IPS-18a (cell line): ENCODE results near the gene ZNF862.

Source experiments
- H3K27ac ChIP-seq: one replicate; pipeline ENCODE4 v1.5.1; 2013; ENCODE audit warnings: low read length
- H3K27me3 ChIP-seq: one replicate; pipeline ENCODE4 v1.6.1; 2013; ENCODE audit warnings: mild to moderate bottlenecking, low read length; ENCODE audit not compliant: control insufficient read depth, insufficient read depth
- H3K36me3 ChIP-seq: one replicate; pipeline ENCODE4 v1.6.1; 2013; ENCODE audit warnings: low read depth, low read length; ENCODE audit not compliant: control insufficient read depth
- H3K4me1 ChIP-seq: one replicate; pipeline ENCODE4 v1.6.1; 2013; ENCODE audit warnings: low read depth, low read length; ENCODE audit not compliant: control insufficient read depth
- H3K4me3 ChIP-seq: one replicate; pipeline ENCODE4 v1.5.1; 2013; ENCODE audit warnings: low read length
- H3K9ac ChIP-seq: one replicate; pipeline ENCODE4 v1.6.1; 2013; ENCODE audit warnings: mild to moderate bottlenecking, low read length, moderate library complexity
- H3K9me3 ChIP-seq: one replicate; pipeline ENCODE4 v1.6.1; 2013; ENCODE audit warnings: low read depth, low read length; ENCODE audit not compliant: control insufficient read depth

Gene ZNF862

DNA sequence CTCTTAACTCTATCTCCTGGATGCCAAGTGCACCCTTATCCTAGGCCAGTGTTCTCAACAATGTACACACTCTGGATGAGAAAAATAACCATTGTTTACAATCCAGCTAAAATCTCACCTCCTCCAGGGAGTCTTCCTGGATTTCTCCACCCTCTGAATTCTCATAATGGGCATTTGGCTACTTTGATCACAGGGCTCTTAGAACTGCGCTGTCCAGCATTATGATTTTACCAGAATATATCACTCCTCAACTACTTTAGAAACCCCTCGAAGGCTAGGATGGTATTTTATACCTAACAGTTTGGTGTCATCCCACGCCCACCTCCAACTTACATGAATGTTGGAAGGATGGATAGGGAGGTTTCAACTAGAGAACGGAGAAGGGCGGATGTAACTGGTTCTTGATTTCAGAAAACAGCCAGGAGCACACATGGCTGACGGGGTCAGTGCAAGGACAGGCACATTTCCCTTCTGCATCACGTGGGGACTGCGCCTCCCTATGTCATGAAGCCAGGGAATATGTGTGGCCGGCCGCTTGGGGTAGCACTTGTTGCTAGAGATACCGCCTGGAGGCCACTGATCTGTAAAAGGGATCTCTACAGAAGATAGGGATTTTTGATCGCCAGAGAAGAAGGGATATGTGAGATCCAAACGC lies 34.4 kb downstream of the ZNF862 start:
- no peak overlapping the region for H3K27ac ChIP-seq
- peaks cover 8% of the 10 kb centered on the region for H3K4me1 ChIP-seq
- H3K9ac ChIP-seq: peak overlapping the region; percentile 30
- peaks cover 30% of the 10 kb centered on the region for H3K27me3 ChIP-seq
- peak overlapping the region; percentile 69 for H3K4me3 ChIP-seq
- H3K36me3 ChIP-seq: no peaks in the 10 kb centered on the region
- no peaks in the 10 kb centered on the region for H3K9me3 ChIP-seq

GRCh38 chr7:149873074-149873969 lies 35.1 kb downstream of the ZNF862 start, which contains the start of gene ATP6V0E2:
Gene ATP6V0E2, plus strand, starts transcription at chr7:149873969. Its CDS starts 97 bp downstream, at chr7:149874066.
- H3K27ac ChIP-seq: no peak within 1 kb of the TSS
- peak within 1 kb of the TSS; percentile 69 for H3K4me3 ChIP-seq
- no peaks in the 10 kb centered on the region for H3K36me3 ChIP-seq
- H3K9ac ChIP-seq: peak within 1 kb of the TSS; percentile 30
- peaks cover 8% of the 10 kb centered on the region for H3K4me1 ChIP-seq
- H3K27me3 ChIP-seq: peaks cover 30% of the 10 kb centered on the region
- no peaks in the 10 kb centered on the region for H3K9me3 ChIP-seq

GRCh38 chr7:149873970-149874643 lies 35.9 kb downstream of the ZNF862 start:
- Histone ChIP-seq H3K9ac (no peak overlapping the region), H3K27ac (no peak overlapping the region), H3K9me3 (no peaks in the 10 kb centered on the region), H3K4me1 (peaks cover 8% of the 10 kb centered on the region), H3K36me3 (no peaks in the 10 kb centered on the region), H3K27me3 (peaks cover 30% of the 10 kb centered on the region), H3K4me3 (peak overlapping the region; percentile 69)

DNA sequence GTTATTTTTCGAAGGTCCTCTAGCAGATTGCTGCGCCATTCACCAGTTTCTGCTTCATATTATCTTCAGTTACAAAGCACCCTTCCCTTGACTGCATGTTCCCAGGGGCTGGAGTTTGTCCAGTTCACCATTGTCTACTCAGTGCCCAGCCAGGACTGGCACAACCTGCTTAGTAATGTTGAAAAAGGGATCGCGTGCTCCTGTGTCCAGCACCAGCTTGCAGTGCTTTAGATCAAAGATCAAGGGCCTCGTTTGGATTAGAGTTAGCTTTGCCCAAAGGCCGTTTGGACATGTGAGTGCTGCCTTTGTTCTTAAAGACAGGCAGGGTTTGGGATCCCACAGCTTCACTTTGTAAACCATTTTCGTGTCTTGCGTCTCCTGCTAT lies 36.5 kb downstream of the ZNF862 start:
- Histone ChIP-seq H3K27me3 (peaks cover 30% of the 10 kb centered on the region), H3K36me3 (no peaks in the 10 kb centered on the region), H3K4me1 (peaks cover 8% of the 10 kb centered on the region), H3K9ac (no peak overlapping the region), H3K9me3 (no peaks in the 10 kb centered on the region), H3K27ac (no peak overlapping the region), H3K4me3 (peak overlapping the region; percentile 69)

DNA sequence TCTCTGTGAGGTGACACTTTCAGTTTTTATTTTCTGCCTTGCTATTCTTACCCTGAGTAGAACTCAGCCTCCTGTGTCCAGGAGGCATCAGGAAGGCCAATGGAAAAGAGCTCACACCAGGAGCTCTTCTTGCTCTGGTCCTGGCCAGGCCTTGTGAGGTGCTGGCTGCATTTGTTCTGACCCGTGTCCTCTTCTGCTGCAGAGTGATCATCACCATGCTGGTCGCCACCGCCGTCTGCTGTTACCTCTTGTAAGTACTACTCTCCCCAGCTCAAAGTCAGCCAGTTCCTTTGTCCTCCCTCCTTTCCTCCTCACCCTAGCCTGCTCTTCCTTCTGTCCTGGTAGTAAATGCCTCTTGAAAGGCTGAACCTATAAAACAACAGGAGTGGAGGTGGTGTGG lies 37.2 kb downstream of the ZNF862 start:
- Histone ChIP-seq H3K27ac (no peak overlapping the region), H3K9ac (no peak overlapping the region), H3K9me3 (no peaks in the 10 kb centered on the region), H3K36me3 (no peaks in the 10 kb centered on the region), H3K4me3 (no peak overlapping the region), H3K4me1 (peaks cover 8% of the 10 kb centered on the region), H3K27me3 (peaks cover 30% of the 10 kb centered on the region)

DNA sequence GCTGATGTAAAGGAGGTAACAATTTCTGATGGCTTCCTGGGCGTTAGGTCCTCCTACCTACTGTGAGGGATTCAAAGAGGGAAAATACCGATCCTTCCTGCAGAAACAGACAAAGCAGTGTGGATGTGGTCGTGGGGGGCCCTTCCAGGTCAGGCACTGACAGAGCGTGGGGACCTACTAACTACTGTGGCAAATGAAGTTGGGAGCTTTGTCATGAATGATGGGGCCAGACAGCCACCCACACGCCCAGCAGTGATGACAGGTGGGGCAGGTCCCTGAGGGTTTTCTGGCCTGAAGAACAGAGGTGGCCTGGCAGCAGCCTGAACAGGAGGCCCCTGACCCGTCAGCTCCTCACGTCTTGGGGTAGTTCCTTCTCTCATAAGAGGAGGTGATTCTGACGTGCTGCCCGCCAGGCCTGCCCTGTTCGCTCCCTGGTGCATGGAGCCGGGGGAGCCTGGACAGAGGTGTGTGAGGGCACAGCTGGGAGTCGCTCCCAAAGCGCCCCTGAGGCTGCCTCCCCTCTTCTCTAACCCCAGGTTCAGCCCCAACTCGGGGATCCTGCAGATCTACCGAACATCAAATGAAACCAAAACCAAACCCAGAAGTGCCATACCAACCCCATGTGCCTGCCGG lies 39.8 kb downstream of the ZNF862 start:
- no peak overlapping the region for H3K27ac ChIP-seq
- H3K27me3 ChIP-seq: peaks cover 19% of the 10 kb centered on the region
- H3K36me3 ChIP-seq: no peaks in the 10 kb centered on the region
- H3K4me3 ChIP-seq: no peak overlapping the region
- H3K4me1 ChIP-seq: peaks cover 6% of the 10 kb centered on the region
- H3K9me3 ChIP-seq: no peaks in the 10 kb centered on the region
- no peak overlapping the region for H3K9ac ChIP-seq

- Histone ChIP-seq H3K9me3 (no peaks in the 10 kb centered on the region), H3K9ac (no peak overlapping the region), H3K27me3 (peaks cover 18% of the 10 kb centered on the region), H3K36me3 (no peaks in the 10 kb centered on the region), H3K4me3 (no peak overlapping the region), H3K4me1 (peaks cover 5% of the 10 kb centered on the region), H3K27ac (no peak overlapping the region)
Observed at GRCh38 chr7:149878523-149878921, 40.3 kb downstream of the ZNF862 start.

GRCh38 chr7:149879271-149879743 lies 41.1 kb downstream of the ZNF862 start:
- H3K36me3 ChIP-seq: no peaks in the 10 kb centered on the region

DNA sequence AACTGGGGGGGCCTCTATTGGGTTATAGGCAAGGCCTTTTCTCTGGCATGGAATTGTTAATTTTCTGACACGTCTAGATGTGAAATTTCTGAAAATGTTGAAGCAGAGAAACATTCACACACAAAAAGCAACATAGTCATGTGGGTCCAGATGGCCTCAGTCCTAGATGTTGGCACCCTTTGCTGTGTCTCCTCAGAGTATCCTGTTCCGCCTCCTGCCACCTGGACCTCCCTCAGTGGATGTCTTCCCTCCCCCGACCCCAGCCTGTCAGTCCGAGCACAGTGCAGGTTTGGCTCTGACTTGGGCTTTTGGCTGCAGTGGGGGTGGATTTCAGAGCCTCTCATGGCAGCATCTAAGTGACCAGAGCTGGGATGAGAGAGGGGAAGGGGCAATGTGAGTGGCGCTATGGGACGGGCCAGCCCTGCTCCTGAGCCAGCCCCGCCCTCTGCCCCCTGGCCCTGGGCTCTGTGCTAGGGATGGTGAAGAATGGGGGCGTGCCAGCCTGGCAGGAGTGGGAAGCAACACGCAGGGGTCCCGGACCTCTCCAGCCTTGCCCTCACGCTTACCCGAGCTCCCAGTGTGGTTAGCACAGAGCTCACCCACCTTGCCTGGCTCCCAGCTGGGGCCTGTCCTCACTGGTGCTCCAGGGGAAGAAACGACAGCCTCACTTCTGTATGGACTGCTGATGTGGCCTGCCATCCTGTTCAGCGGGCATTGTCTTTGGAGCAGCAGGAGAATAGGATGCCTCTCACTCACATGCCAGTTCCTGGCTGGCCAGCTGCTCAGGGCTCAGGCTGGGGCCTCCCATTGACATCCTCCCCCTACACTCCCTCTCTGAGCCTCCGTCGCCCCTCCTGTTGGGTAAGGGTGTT lies 41.8 kb downstream of the ZNF862 start:
- H3K36me3 ChIP-seq: no peaks in the 10 kb centered on the region
- peaks cover 11% of the 10 kb centered on the region for H3K27me3 ChIP-seq
- no peak overlapping the region for H3K27ac ChIP-seq
- no peaks in the 10 kb centered on the region for H3K9me3 ChIP-seq
- H3K9ac ChIP-seq: no peak overlapping the region
- H3K4me1 ChIP-seq: peaks cover 2% of the 10 kb centered on the region
- no peak overlapping the region for H3K4me3 ChIP-seq

More at GRCh38 chr7:149879271-149879743, 41.1 kb downstream of the ZNF862 start:
- Histone ChIP-seq H3K9ac (no peak overlapping the region), H3K27ac (no peak overlapping the region), H3K4me1 (peaks cover 4% of the 10 kb centered on the region), H3K27me3 (peaks cover 18% of the 10 kb centered on the region), H3K9me3 (no peaks in the 10 kb centered on the region), H3K4me3 (no peak overlapping the region)

DNA sequence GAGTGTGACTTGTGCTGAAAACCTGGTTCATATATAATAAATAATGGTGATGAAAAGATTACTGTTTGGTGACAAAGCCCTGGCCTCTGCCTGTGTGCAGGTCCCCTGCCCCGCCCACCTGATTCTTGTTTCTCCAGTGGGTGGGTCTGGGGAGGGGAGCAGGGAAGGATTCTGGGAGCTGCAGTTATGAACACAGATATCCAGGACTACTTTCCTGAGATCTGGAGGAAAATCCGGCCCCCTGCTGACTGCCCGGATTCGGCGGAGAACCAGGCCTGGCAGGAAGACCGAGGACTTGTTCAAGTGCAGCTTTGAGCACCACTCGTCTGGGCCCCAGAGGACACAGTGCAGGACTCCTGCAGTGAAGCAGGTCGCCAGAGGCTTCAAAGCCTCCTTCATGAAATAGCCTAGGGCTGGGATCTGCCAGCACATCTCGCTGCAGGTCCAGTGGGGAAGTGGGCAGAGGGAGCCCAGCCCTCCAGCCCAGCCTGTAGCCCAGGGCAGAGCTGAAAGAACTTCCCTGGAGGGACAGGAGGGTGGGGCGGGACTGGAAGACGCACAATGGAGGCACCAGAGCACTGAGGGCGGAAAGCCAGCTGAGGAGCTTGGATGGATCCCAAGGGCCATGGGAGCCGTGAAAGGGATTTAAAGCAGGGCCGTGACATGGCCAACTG lies 42.6 kb downstream of the ZNF862 start:
- peaks cover 4% of the 10 kb centered on the region for H3K27me3 ChIP-seq
- H3K4me3 ChIP-seq: no peak overlapping the region
- no peaks in the 10 kb centered on the region for H3K9me3 ChIP-seq
- peaks cover 10% of the 10 kb centered on the region for H3K4me1 ChIP-seq
- H3K36me3 ChIP-seq: no peaks in the 10 kb centered on the region
- no peak overlapping the region for H3K9ac ChIP-seq
- no peak overlapping the region for H3K27ac ChIP-seq
